IPS-18c (cell line): ENCODE results near the gene ZDHHC7.
"Not testable (repeated sequence)": the region's sequence is repeated elsewhere in the genome, so short reads cannot be mapped to it uniquely, and the experiment has no call there.

Experiments
- H3K4me3 ChIP-seq: 2 replicates; pipeline ENCODE4 v1.7.0; 2013; ENCODE audit warnings: low read depth, mild to moderate bottlenecking, low read length, moderate library complexity; ENCODE audit not compliant: insufficient read depth
- H3K9me3 ChIP-seq: one replicate; pipeline ENCODE4 v1.6.1; 2013; ENCODE audit warnings: mild to moderate bottlenecking, low read length, moderate library complexity; ENCODE audit not compliant: control insufficient read depth, insufficient read depth

ZDHHC7 gene

GRCh38 chr16:85046931-85047866 is 35.9 kb upstream of the ZDHHC7 start:
- Histone ChIP-seq H3K9me3 (no peaks in the 10 kb centered on the region), H3K4me3 (no peak overlapping the region)

- H3K4me3 ChIP-seq, result no peak overlapping the region
- H3K9me3 ChIP-seq, result no peaks in the 10 kb centered on the region
Measured at GRCh38 chr16:85046472-85046916, 35.2 kb upstream of the ZDHHC7 start.

DNA sequence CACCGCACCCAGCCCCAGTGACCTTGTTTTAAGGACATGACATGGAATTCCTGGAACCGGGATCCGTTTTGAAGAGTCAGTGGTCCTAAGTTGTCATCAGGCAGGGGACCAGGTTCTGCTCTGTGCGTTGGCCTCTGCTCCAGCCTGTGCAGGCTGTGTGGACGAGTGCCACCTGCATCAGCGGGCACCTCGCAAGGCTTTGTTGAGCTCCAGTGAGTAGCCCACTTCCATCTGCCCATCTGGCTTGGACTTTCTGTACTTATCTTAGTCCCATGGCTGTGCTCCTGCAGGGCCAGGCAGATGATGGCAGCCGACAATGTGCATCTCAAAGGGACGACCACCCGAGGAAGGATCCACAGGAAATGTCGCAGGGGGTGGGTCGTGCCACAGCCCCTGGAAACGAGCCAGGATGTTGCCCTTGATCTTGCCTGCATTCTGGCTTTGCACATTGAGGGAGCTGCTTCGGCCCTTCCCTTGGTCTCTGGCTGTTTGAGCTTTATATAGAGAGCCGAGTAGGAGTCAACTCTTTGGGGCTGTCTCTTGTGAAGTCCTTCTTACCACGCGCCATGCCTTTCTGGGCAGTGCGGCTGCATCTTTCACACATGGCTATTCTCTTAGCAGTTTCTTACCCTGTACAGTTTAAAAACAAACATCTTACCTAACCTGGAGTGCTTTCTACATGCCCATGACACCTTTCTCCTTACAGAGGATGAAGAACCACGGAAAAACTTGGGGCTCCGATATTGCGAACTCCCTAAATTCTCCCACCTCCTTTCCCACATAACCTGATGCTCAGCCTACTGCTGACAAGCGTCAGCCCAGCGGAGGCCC is 34.5 kb upstream of the ZDHHC7 start:
- Histone ChIP-seq H3K4me3 (no peak overlapping the region), H3K9me3 (no peaks in the 10 kb centered on the region)

DNA sequence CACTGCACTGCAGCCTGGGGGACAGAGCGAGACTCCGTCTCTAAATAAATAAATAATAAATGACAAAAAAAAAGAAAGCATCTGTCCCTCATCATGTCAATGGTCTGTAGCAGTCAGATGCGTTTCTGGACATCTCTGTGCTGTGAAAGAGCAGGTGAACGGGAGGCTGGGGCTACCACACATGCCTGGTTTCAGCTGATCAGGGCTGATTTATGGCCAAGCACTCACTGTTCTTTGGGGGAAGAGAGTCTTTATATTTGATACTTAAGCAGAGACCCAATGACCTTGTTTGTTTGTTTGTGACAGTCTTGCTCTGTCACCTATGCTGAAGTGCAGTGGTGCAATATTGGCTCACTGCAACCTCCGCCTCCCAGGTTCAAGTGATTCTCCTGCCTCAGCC is 33.7 kb upstream of the ZDHHC7 start:
- Histone ChIP-seq H3K4me3 (no peak overlapping the region), H3K9me3 (no peaks in the 10 kb centered on the region)

DNA sequence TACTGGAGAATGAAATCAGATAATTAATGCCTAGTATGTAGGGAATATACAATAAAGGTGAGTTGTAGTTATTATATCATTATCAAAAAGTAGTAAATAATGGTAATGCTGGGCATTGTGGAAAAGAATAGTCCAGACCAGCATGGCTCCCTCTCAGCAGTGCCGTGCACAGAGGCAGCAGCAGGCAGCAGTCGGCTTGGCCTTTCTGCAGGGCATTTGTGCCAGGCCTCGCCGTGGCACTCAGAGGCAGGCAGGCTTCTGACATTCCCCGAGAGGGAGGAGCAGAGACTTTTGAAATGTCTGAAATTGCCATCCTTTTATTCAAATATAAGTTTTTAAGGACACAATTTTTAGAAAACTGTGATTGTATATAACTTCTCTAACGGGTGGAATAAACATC is 31.3 kb upstream of the ZDHHC7 start:
- H3K4me3 ChIP-seq, result no peak overlapping the region
- no peaks in the 10 kb centered on the region for H3K9me3 ChIP-seq

GRCh38 chr16:85042167-85042526 is 30.8 kb upstream of the ZDHHC7 start:
- H3K9me3 ChIP-seq, result no peaks in the 10 kb centered on the region
- H3K4me3 ChIP-seq, result no peak overlapping the region

DNA sequence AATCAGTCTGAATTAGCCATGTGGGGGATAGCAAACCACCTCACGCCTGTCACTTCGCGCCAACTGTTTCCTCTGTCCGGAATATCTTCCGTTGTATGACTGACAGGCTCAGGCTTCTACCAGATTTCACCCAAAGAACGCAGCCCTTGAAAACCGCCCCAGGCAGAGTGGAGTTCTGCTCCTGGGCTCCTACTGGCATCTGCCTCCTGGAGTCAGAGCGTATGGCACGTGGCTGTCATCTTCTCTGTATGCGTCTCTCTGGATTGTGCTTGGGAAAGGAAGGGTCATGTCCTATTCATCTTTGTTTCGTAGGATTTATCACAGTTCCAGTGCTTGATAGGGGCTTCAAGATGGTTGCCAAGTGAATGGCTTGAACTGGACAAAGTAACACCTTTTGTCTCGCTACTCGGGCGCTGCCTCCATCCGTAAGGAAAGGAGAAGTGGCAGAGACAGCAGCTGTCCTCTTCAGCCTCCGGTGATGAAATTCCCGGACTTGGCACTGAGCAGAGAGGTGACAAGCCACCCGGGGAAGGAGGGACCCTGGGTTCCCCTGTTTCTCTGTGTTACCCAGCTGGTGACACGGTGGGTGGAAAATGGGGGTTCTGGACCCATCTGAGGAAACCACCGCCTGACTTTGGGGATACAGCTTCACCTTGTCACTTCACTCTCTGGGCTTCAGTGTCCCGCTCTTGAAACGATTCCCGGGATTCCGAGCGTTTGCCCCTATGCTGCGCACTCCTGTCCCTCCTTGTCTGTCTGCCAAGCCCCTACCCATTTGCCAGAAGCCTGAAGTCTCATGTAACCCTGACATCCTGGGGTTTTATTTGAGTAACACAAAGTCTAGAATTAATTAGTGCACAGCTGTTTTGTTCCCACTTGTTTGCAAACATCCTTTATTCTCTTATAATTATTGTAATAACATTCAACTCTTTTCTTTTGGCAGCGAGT is 30.2 kb upstream of the ZDHHC7 start:
- H3K4me3 ChIP-seq, result no peak overlapping the region
- H3K9me3 ChIP-seq, result no peaks in the 10 kb centered on the region

GRCh38 chr16:85040685-85041084 is 29.4 kb upstream of the ZDHHC7 start:
- Histone ChIP-seq H3K4me3 (no peak overlapping the region), H3K9me3 (no peaks in the 10 kb centered on the region)

GRCh38 chr16:85037721-85038120 is 26.4 kb upstream of the ZDHHC7 start:
- Histone ChIP-seq H3K9me3 (no peaks in the 10 kb centered on the region), H3K4me3 (no peak overlapping the region)

DNA sequence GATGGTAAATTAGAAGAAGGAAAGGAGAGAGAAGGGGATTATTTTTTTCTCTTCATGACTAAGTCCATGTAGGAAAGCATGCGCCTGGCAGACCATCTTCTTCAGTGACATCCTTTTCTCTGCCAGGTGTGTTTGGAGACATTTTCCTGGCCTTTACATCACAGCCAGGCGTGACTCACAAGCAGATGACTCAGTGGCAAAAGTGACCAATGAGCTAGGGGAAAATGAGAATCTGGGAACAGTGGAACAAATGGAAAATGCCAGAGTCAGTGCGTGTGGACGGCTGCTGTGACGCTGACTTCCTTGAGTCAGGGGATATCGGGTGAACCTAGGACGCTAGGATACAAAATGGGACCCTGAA is 25.7 kb upstream of the ZDHHC7 start:
- no peaks in the 10 kb centered on the region for H3K9me3 ChIP-seq
- no peak overlapping the region for H3K4me3 ChIP-seq

- H3K9me3 ChIP-seq, result no peaks in the 10 kb centered on the region
- no peak overlapping the region for H3K4me3 ChIP-seq
Measured at GRCh38 chr16:85036236-85037049, 25.1 kb upstream of the ZDHHC7 start.

DNA sequence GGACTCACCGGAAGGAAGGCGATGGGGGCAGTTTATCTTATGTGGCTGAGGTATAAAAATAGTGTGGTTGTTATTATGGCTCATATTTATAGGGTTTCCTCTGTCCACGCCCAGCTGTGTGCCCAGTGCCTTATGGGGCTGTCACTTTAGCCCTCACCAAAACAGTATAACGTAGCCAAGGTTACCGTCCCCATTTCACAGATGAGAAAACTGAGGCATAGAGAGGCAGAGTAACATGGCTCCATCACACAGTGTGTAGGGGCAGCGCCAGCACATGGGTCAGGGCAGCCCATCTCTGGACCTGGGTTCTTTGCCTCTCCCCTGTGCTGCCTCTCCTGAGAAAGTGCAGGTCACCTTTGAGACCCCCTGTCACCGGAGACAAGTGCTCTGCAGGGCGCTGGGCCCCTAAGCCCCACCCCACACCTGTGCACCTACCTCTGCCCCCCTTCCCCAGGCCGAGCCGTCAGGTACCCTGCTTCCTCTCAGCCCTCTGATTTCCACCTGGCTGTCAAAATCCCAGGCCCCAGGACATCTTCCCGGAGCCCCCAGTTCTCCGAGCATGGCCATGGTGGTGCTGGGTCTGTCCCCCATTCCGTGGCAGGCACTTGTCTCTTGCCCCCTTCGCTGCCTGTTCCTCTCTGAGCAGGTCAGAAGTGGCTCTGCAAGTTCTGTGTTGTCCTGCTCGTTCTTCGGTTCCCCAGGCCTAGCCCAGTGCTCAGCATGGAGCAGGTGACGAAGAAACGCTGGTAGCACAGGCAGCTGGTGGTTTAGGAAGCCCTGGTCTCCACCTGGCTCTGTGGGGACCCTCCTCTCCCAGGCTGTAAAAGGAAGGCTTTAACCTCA is 23.5 kb upstream of the ZDHHC7 start:
- Histone ChIP-seq H3K9me3 (no peaks in the 10 kb centered on the region), H3K4me3 (no peak overlapping the region)

DNA sequence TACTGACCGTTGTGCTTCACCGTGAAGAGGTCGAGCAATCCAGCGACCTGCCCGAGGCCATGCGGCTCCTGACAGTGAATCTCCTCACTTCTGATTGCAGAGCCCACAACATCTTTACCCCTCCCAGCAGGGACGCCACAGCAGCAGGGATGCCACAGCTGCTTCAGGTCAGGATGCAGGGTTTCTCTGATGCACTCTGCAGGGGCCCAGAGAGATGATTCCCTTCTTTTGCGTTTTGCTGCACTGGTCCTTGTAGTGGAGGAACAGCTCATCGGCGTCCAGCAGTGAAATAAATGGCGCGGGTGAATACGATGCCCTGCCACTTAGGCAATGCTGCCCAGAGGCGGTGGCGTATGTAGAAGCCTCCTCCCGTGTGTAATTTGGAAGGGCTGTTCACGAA is 21.8 kb upstream of the ZDHHC7 start:
- no peaks in the 10 kb centered on the region for H3K9me3 ChIP-seq

GRCh38 chr16:85032187-85032586 is 20.9 kb upstream of the ZDHHC7 start:
- not testable (repeated sequence) for H3K9me3 ChIP-seq, H3K4me3 ChIP-seq

More for the DNA sequence above, 21.8 kb upstream of the ZDHHC7 start:
- no peak overlapping the region for H3K4me3 ChIP-seq

DNA sequence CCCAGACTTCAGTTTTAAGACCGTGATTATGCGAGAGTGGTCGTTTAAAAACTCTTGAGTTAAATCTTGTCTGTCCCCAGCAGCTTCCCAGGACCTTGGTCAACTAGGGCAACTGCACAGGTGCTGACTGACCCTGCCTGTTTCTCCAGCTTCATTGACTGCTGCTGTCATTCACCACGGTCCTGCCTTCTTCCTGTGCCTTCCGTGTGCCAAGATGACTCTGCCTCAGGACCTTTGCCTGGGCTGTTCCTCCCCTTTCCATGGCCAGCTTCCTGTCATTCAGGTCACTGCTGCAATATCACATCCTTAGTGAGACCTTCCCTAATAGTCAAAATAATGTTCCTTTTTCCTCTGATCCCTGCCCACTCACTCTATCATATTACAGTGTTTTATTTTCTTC is 20.1 kb upstream of the ZDHHC7 start:
- H3K9me3 ChIP-seq, result no peaks in the 10 kb centered on the region

GRCh38 chr16:85029981-85030401 is 18.7 kb upstream of the ZDHHC7 start:
- Histone ChIP-seq H3K4me3 (no peak overlapping the region), H3K9me3 (no peaks in the 10 kb centered on the region)

More for the DNA sequence above, 20.1 kb upstream of the ZDHHC7 start:
- H3K4me3 ChIP-seq, result no peak overlapping the region
